ENCODE results near the gene GPR157.

Gene GPR157

DNA sequence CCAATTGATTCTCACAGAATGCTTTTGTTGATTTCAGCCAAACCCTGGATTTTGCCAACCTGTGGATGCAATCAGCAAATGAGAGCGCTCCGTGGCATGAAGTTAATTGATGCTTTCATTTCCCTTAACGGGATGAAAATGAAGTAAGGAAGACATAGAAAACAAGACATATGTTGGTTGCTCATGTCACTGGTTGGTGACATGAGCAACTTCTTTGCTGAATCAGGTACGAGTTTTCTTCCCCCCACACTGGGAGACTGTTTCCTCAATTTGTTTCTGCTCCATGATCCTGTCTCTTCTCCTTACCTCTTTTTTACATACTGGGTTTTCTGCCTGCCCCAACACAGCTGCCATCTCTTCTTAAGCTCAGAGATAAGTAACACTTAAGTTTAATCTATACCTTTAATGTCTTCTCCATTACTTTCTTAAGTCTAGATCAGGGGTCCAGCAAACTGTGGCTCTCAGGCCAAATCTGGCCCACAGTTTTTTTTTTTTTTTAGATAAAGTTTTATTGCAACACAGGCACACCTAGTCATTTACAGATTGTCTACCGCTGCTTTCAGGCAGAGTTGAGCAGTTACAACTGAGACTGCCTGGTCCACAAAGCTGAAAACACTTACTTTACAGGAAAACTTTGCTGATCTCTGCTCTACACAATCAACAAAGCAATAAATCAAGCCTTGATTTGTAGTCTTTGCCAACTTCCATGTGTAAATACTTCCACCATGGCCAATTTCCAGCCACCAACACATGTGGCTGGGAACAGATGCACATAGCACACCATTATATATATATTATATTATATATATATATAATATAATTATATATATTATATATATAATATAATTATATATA is 13.3 kb downstream of the GPR157 start:
- DNase-seq (ENCODE audit: low read depth, low spot score) = no peak
- in situ Hi-C loops (cut with HindIII; ENCODE audit: low sequenced_read_pairs) = no loop called here
- TF ChIP-seq, protein P1, sequence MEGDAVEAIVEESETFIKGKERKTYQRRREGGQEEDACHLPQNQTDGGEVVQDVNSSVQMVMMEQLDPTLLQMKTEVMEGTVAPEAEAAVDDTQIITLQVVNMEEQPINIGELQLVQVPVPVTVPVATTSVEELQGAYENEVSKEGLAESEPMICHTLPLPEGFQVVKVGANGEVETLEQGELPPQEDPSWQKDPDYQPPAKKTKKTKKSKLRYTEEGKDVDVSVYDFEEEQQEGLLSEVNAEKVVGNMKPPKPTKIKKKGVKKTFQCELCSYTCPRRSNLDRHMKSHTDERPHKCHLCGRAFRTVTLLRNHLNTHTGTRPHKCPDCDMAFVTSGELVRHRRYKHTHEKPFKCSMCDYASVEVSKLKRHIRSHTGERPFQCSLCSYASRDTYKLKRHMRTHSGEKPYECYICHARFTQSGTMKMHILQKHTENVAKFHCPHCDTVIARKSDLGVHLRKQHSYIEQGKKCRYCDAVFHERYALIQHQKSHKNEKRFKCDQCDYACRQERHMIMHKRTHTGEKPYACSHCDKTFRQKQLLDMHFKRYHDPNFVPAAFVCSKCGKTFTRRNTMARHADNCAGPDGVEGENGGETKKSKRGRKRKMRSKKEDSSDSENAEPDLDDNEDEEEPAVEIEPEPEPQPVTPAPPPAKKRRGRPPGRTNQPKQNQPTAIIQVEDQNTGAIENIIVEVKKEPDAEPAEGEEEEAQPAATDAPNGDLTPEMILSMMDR (IDR thresholded peaks at IDR 0.05; ENCODE audit: low read depth, low read length) = no peak
- no peak overlapping the region for H3K4me3 ChIP-seq (ENCODE audit: low read depth, low read length)

DNA sequence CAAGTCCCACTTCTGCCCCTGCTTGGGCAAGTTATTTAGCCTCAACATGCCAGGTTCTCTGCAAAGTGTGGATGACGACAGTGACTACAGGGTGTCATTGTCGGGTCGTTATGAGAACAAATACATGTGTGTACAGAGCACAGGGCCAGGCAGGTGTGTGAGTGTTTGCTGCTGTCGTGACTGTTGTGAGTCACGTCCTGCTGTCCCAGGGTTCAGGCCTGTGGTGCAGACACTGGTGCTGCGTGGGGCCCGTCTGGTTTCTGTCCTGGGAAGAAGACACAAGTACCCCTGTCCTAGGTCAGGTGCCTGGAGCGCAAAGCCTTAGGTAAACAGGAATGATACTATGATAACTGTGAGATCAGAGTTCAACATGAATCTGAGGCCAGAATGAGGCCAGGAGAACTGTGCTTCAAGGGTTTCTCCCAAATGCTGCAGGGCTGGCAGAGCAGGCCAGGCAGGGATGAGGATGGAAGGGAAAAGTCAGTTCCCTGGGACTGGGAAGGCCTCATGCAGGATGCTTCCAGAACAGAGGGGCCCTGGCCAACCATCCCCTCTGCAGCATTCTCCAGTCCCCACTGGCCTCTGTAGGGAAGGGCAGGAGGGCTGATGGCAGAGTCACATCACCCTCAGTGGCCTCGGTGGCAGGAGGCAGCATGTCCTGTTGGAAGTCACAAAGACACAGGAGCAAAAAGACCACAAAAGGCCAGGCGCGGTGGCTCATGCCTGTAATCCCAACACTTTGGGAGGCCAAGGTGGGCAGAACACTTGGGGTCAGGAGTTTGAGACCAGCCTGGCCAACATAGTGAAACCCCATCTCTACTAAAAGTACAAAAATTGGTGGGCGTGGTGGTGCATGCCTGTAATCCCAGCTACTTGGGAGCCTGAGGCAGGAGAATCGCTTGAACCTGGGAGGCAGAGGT is 15.7 kb downstream of the GPR157 start:
- H3K4me3 ChIP-seq (ENCODE audit: low read depth, low read length) = no peak overlapping the region
- TF ChIP-seq, protein P1 (IDR thresholded peaks at IDR 0.05; ENCODE audit: low read depth, low read length) = no peak
- no peak for DNase-seq (ENCODE audit: low read depth, low spot score)
- in situ Hi-C loops (cut with HindIII; ENCODE audit: low sequenced_read_pairs) = no loop called here

DNA sequence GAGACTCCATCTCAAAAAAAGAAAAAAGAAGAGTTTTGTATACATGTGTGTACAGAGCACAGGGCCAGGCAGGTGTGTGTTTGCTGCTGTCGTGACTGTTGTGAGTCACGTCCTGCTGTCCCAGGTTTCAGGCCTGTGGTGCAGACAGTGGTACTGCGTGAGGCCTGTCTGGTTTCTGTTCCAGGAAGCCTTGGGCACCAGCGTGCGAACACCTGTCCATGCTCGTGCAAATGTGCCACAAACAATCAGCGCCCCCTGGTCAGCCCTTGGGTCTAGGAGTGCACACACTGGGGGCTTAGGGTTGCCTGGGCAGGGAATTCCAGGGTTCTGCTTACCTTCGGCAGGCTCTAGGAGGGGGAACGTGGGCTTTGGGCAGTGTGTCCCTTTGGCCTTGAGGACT is 16.9 kb downstream of the GPR157 start:
- in situ Hi-C loops (cut with HindIII; ENCODE audit: low sequenced_read_pairs) = no loop called here
- no peak for DNase-seq (ENCODE audit: low read depth, low spot score)
- no peak overlapping the region for H3K4me3 ChIP-seq (ENCODE audit: low read depth, low read length)
- TF ChIP-seq, protein P1 (IDR thresholded peaks at IDR 0.05; ENCODE audit: low read depth, low read length) = no peak

DNA sequence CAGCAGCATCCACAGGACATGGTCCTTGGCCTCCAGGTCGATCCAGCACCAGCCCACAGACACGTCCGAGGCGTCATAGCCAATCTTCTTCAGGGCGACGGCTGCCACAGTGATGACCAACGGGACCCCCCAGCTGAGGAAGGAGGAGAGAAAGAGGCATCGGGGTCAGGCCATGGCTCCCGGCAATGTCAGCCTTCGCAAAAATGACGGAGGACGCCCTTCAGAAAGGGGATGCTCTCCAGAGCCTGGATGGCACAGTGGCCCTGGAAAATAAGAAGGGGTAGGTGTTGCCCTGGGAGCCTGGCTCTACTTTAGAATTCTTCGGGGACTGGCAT is 17.6 kb downstream of the GPR157 start:
- DNase-seq (ENCODE audit: low read depth, low spot score) = no peak
- TF ChIP-seq, protein P1 (IDR thresholded peaks at IDR 0.05; ENCODE audit: low read depth, low read length) = no peak
- no peak overlapping the region for H3K4me3 ChIP-seq (ENCODE audit: low read depth, low read length)
- in situ Hi-C loops (cut with HindIII; ENCODE audit: low sequenced_read_pairs) = no loop called here

DNA sequence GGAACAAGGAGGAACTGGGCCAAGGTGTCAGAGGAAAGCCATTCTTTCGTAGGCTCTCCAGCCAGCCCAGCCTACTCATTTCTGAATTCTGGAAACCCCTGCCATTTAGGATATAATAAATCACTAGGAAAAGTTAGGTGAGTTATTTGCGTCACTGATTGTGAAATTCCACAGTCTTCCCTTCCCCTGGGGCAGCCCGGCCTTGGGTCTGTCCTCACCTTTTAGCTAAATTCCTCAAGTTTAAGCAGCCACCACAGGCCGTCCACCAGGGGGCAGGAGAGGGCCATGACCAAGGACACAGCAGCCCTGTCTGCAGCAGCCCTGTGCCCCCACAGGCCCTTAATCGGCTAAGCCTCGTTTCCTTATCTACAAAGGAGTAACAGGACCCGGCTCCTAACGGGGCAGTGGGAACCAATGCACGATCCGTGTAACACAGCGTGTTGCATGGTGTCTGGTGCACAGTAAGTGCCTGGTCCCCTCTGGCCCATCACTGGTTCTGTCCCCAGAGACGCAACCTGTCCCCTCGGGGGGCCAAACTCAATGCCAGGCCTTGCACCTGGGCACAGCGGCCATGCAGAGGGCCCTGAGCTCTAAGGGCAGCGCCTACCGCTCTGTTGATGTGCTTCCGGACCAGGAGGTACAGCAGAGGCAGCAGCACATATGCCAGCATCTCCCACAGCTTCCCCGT is 18.1 kb downstream of the GPR157 start:
- DNase-seq (ENCODE audit: low read depth, low spot score) = peak; percentile 85

More for the DNA sequence above, 18.1 kb downstream of the GPR157 start:
- TF ChIP-seq, protein P1 (IDR thresholded peaks at IDR 0.05; ENCODE audit: low read depth, low read length) = peak; percentile 93
- in situ Hi-C loops (cut with HindIII; ENCODE audit: low sequenced_read_pairs) = no loop called here
- no peak overlapping the region for H3K4me3 ChIP-seq (ENCODE audit: low read depth, low read length)
